ENCODE results near the gene CMTM6. TPM values are rescaled to one million over a fixed set of nuclear protein-coding genes. Genes with fewer than 3 reads are reported as not detected.

Gene CMTM6
- polyA plus RNA-seq, 1 donor (not counting 4 experiments of a cell fraction or from before 2014, with no cell fraction given) = 85.4 TPM

DNA sequence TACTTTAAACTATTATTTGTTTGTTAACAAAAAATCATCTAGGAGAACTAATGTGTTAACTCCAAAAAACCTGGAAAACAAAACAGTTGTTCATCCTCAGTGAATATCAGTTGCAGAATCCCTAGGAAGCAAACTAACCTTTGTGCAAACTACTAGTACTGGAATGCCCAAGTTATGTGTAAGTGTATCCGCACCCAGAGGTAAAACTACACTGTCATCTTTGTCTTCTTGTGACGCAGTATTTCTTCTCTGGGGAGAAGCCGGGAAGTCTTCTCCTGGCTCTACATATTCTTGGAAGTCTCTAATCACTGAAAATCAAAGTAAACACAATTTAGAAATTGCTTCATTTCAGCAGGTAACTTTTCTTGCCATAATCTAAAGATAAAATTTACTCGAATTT is 38.2 kb upstream of the CMTM6 start:
- Histone ChIP-seq H3K36me3 (ENCODE audit: control insufficient read depth in 2 of 2, extremely low read depth in 1 of 2, insufficient read depth in 2 of 2, low read length in 2 of 2) (peaks cover 0 to 2% of the 10 kb centered on the region in 2 experiments), H3K9me3 (ENCODE audit: control insufficient read depth, low read depth, low read length) (no peaks in the 10 kb centered on the region), H3K9me1 (ENCODE audit: control insufficient read depth, extremely low read depth, insufficient read depth, low read length) (no peaks in the 10 kb centered on the region), H3K4me2 (ENCODE audit: control insufficient read depth, extremely low read depth, insufficient read depth, low read depth, low read length) (no peak overlapping the region), H3K4me3 (ENCODE audit: control insufficient read depth in 2 of 3, extremely low read depth in 1 of 3, insufficient read depth in 2 of 3, low read depth in 1 of 3, low read length in 3 of 3) (no peak overlapping the region), H3K4me1 (ENCODE audit: control insufficient read depth, extremely low read depth, insufficient read depth, low read length) (no peaks in the 10 kb centered on the region), H3K27me3 (ENCODE audit: control insufficient read depth, extremely low read depth, insufficient read depth, low read length) (no peaks in the 10 kb centered on the region), H2AFZ (ENCODE audit: control insufficient read depth, low read length) (no peak overlapping the region), H3K9ac (ENCODE audit: control insufficient read depth, extremely low read depth, insufficient read depth, low read length) (no peak overlapping the region), H4K20me1 (ENCODE audit: control insufficient read depth, extremely low read depth, insufficient read depth, low read length) (no peaks in the 10 kb centered on the region), H3K27ac (ENCODE audit: control insufficient read depth, insufficient read depth, low read length) (no peak overlapping the region), H3K79me2 (ENCODE audit: control insufficient read depth, insufficient read depth, low read length) (peaks cover 5% of the 10 kb centered on the region)
- DNase-seq (ENCODE audit: low read depth, low spot score) (no peak), FAIRE-seq (peak; percentile 9)
- TF ChIP-seq, protein P1, sequence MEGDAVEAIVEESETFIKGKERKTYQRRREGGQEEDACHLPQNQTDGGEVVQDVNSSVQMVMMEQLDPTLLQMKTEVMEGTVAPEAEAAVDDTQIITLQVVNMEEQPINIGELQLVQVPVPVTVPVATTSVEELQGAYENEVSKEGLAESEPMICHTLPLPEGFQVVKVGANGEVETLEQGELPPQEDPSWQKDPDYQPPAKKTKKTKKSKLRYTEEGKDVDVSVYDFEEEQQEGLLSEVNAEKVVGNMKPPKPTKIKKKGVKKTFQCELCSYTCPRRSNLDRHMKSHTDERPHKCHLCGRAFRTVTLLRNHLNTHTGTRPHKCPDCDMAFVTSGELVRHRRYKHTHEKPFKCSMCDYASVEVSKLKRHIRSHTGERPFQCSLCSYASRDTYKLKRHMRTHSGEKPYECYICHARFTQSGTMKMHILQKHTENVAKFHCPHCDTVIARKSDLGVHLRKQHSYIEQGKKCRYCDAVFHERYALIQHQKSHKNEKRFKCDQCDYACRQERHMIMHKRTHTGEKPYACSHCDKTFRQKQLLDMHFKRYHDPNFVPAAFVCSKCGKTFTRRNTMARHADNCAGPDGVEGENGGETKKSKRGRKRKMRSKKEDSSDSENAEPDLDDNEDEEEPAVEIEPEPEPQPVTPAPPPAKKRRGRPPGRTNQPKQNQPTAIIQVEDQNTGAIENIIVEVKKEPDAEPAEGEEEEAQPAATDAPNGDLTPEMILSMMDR (optimal IDR thresholded peaks at IDR 0.05 in 1 of 3, IDR thresholded peaks at IDR 0.05 in 1 of 3, conservative IDR thresholded peaks at IDR 0.05 in 1 of 3; ENCODE audit: extremely low read depth in 1 of 3, insufficient read depth in 2 of 3, low read length in 3 of 3) = no peak
- TF ChIP-seq EZH2 (IDR thresholded peaks at IDR 0.05; ENCODE audit: low read length) = no peak
- dilution Hi-C loops (cut with MboI; ENCODE audit: extremely low pct_ligation_motif_present, low sequenced_read_pairs) = no loop called here

DNA sequence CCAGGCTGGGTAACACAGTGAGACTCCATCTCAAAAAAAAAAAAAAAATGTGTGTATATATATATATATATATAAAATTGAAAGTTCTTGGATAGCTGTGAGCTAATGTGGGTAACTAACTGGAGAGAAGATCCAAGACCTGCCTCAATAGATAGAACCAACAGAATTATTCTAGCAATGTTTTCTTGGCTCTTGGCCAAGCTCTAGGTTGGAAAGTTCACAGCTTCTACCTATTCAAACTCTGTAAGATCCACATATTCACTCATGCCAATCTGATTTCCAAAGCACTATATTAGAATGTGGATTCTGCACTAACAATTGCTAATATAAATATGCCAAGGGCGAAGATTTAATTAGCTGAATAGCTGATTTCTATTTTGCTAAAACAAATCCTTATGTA is 29.8 kb upstream of the CMTM6 start:
- no peak for DNase-seq (ENCODE audit: low read depth, low spot score)
- H3K9me1 ChIP-seq (ENCODE audit: control insufficient read depth, extremely low read depth, insufficient read depth, low read length) = no peaks in the 10 kb centered on the region
- no peak for FAIRE-seq
- H3K9me3 ChIP-seq (ENCODE audit: control insufficient read depth, low read depth, low read length) = no peaks in the 10 kb centered on the region
- H2AFZ ChIP-seq (ENCODE audit: control insufficient read depth, low read length) = no peak overlapping the region
- no peaks in the 10 kb centered on the region for H3K79me2 ChIP-seq (ENCODE audit: control insufficient read depth, insufficient read depth, low read length)
- peaks cover 5 to 8% of the 10 kb centered on the region in 2 experiments for H3K36me3 ChIP-seq (ENCODE audit: control insufficient read depth in 2 of 2, extremely low read depth in 1 of 2, insufficient read depth in 2 of 2, low read length in 2 of 2)
- no peaks in the 10 kb centered on the region for H3K27me3 ChIP-seq (ENCODE audit: control insufficient read depth, extremely low read depth, insufficient read depth, low read length)
- H3K9ac ChIP-seq (ENCODE audit: control insufficient read depth, extremely low read depth, insufficient read depth, low read length) = no peak overlapping the region
- no peak overlapping the region for H3K4me2 ChIP-seq (ENCODE audit: control insufficient read depth, extremely low read depth, insufficient read depth, low read depth, low read length)
- H4K20me1 ChIP-seq (ENCODE audit: control insufficient read depth, extremely low read depth, insufficient read depth, low read length) = no peaks in the 10 kb centered on the region
- H3K4me1 ChIP-seq (ENCODE audit: control insufficient read depth, extremely low read depth, insufficient read depth, low read length) = no peaks in the 10 kb centered on the region
- no peak for TF ChIP-seq EZH2 (IDR thresholded peaks at IDR 0.05; ENCODE audit: low read length)
- TF ChIP-seq, protein P1 (optimal IDR thresholded peaks at IDR 0.05 in 1 of 3, IDR thresholded peaks at IDR 0.05 in 1 of 3, conservative IDR thresholded peaks at IDR 0.05 in 1 of 3; ENCODE audit: extremely low read depth in 1 of 3, insufficient read depth in 2 of 3, low read length in 3 of 3) = no peak
- no peak overlapping the region for H3K4me3 ChIP-seq (ENCODE audit: control insufficient read depth in 2 of 3, extremely low read depth in 1 of 3, insufficient read depth in 2 of 3, low read depth in 1 of 3, low read length in 3 of 3)
- dilution Hi-C loops (cut with MboI; ENCODE audit: extremely low pct_ligation_motif_present, low sequenced_read_pairs) = no loop called here
- H3K27ac ChIP-seq (ENCODE audit: control insufficient read depth, insufficient read depth, low read length) = no peak overlapping the region
